Measurements from ENCODE around the gene BFSP1. TPM values are rescaled to one million over a fixed set of nuclear protein-coding genes. Genes with fewer than 3 reads are reported as not detected.

The BFSP1 gene
- total RNA-seq, 1 donor from 2014 or later, result 0.10 TPM

- ATAC-seq, result no peak
Observed at GRCh38 chr20:17524560-17524959, 6.6 kb downstream of the BFSP1 start.

GRCh38 chr20:17523326-17523725, 7.9 kb downstream of the BFSP1 start:
- ATAC-seq, result no peak
- no peak for DNase-seq (ENCODE audit: low spot score)

More at GRCh38 chr20:17524560-17524959, 6.6 kb downstream of the BFSP1 start:
- no peak for DNase-seq (ENCODE audit: low spot score)

- ATAC-seq (no peak), DNase-seq (ENCODE audit: low spot score) (no peak)
Observed at GRCh38 chr20:17522528-17522927, 8.7 kb downstream of the BFSP1 start.

GRCh38 chr20:17520583-17520982, 10.6 kb downstream of the BFSP1 start:
- peak; percentile 22 for ATAC-seq
- no peak for DNase-seq (ENCODE audit: low spot score)

- no peak for ATAC-seq
- no peak for DNase-seq (ENCODE audit: low spot score)
Observed at GRCh38 chr20:17519606-17520285, 11.4 kb downstream of the BFSP1 start.

GRCh38 chr20:17518339-17519052, 12.7 kb downstream of the BFSP1 start:
- DNase-seq (ENCODE audit: low spot score) (no peak), ATAC-seq (no peak)

GRCh38 chr20:17515053-17515452, 16.1 kb downstream of the BFSP1 start:
- no peak for ATAC-seq

GRCh38 chr20:17513939-17514338, 17.2 kb downstream of the BFSP1 start:
- DNase-seq (ENCODE audit: low spot score) (no peak), ATAC-seq (no peak)

More at GRCh38 chr20:17515053-17515452, 16.1 kb downstream of the BFSP1 start:
- DNase-seq (ENCODE audit: low spot score), result no peak

- DNase-seq (ENCODE audit: low spot score) (no peak), ATAC-seq (no peak)
Observed at GRCh38 chr20:17511401-17511800, 19.8 kb downstream of the BFSP1 start.

GRCh38 chr20:17510548-17510947, 20.6 kb downstream of the BFSP1 start:
- ATAC-seq (no peak), DNase-seq (ENCODE audit: low spot score) (no peak)

GRCh38 chr20:17508756-17509155, 22.4 kb downstream of the BFSP1 start:
- ATAC-seq (no peak), DNase-seq (ENCODE audit: low spot score) (no peak)

- ATAC-seq, result no peak
- DNase-seq (ENCODE audit: low spot score), result no peak
Observed at GRCh38 chr20:17507531-17507930, 23.6 kb downstream of the BFSP1 start.

GRCh38 chr20:17507032-17507431, 24.1 kb downstream of the BFSP1 start:
- no peak for DNase-seq (ENCODE audit: low spot score)
- ATAC-seq, result no peak

GRCh38 chr20:17505636-17506517, 25.3 kb downstream of the BFSP1 start:
- no peak for ATAC-seq
- no peak for DNase-seq (ENCODE audit: low spot score)

- DNase-seq (ENCODE audit: low spot score) (peak; percentile 58), ATAC-seq (peak; percentile 88)
Observed at GRCh38 chr20:17504898-17505635, 26.1 kb downstream of the BFSP1 start.

- peak; percentile 52 for DNase-seq (ENCODE audit: low spot score)
- peak; percentile 77 for ATAC-seq
Observed at GRCh38 chr20:17504066-17504897, 26.9 kb downstream of the BFSP1 start.

- ATAC-seq (no peak), DNase-seq (ENCODE audit: low spot score) (no peak)
Observed at GRCh38 chr20:17503301-17504065, 27.7 kb downstream of the BFSP1 start.

- ATAC-seq (no peak), DNase-seq (ENCODE audit: low spot score) (peak; percentile 8)
Observed at GRCh38 chr20:17502105-17502504, 29.1 kb downstream of the BFSP1 start.

GRCh38 chr20:17501701-17502100, 29.5 kb downstream of the BFSP1 start:
- DNase-seq (ENCODE audit: low spot score) (no peak), ATAC-seq (no peak)

Data from left lobe of liver (tissue), 2 donors.